GM12872 (cell line): ENCODE measurements around the gene SLC25A23.

Experiments
- TF ChIP-seq, protein P1 (sequence below): IDR thresholded peaks from 3 replicates; pipeline ENCODE4 v1.5.1; 2011; ENCODE audit warnings: low read depth, mild to moderate bottlenecking, low read length, moderate library complexity; ENCODE audit not compliant: insufficient read depth

The SLC25A23 gene

DNA sequence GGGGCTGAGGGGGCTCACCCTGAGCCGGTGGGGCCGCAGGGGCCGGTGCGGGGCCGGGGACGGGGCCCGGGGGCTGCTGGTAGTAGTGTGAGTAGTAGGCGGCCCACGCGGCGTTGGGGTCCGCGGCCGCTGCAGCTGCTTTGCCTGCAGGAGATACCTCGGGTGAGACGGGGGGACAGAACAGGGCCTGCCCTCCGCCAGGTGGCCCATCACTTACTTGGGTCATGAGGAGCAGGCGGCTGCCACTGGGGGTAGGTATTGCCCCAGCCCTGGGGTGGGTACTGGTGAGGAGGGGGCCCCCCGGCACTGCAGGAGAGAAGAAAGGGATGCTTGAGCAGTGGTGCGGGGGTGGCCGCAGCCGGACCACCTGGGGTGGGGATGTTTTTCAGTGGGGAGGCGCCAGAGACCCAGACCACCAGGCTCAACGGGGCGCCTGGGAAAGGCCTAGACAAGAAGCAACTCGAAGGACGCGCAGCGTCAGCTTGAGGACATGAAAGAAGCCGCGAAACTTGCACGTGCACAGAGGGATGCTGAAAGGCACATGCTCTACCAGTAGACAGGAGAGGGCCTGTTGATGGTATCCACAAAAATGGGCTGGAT is 43.9 kb downstream of the SLC25A23 start:
- TF ChIP-seq, protein P1, sequence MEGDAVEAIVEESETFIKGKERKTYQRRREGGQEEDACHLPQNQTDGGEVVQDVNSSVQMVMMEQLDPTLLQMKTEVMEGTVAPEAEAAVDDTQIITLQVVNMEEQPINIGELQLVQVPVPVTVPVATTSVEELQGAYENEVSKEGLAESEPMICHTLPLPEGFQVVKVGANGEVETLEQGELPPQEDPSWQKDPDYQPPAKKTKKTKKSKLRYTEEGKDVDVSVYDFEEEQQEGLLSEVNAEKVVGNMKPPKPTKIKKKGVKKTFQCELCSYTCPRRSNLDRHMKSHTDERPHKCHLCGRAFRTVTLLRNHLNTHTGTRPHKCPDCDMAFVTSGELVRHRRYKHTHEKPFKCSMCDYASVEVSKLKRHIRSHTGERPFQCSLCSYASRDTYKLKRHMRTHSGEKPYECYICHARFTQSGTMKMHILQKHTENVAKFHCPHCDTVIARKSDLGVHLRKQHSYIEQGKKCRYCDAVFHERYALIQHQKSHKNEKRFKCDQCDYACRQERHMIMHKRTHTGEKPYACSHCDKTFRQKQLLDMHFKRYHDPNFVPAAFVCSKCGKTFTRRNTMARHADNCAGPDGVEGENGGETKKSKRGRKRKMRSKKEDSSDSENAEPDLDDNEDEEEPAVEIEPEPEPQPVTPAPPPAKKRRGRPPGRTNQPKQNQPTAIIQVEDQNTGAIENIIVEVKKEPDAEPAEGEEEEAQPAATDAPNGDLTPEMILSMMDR, result no peak

DNA sequence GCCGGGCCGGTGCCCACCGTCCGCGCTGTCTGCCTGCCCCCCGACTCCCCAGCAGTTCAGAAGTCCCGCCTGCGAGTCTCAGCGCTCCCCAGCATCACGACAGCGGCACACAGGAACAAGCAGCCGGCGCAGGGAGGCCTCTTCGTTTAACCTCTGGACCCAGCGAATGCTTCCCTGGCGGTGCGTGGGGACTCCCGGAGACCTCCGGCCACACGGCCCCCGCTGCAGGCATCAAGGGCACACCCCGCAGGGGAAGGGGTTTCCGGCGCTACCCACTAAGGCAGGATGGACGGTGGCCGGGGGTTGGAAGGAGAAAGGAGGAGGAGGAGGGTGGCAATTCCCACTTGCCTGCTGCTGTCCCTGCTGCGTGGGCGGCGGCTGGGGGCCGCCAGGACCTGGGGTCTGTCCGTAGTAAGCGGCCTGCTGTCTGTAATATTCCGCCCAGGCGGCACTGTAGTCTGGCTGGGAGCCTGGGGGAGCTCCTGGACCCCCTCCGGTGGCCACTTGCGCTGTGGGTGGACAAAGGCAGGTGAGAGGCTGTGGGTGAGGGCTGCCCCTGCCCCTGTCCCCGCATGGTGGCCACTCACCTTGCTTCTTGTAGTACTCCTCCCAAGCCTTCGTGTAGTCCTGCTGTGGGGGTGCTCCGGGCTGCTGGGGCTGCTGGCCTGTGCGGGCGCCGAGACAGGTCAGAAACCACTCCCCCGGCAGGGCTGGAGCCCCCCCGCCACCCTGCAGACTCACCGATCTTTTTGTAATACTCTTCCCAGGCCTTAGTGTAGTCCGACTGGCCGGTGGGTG is 44.6 kb downstream of the SLC25A23 start:
- TF ChIP-seq, protein P1, result no peak

DNA sequence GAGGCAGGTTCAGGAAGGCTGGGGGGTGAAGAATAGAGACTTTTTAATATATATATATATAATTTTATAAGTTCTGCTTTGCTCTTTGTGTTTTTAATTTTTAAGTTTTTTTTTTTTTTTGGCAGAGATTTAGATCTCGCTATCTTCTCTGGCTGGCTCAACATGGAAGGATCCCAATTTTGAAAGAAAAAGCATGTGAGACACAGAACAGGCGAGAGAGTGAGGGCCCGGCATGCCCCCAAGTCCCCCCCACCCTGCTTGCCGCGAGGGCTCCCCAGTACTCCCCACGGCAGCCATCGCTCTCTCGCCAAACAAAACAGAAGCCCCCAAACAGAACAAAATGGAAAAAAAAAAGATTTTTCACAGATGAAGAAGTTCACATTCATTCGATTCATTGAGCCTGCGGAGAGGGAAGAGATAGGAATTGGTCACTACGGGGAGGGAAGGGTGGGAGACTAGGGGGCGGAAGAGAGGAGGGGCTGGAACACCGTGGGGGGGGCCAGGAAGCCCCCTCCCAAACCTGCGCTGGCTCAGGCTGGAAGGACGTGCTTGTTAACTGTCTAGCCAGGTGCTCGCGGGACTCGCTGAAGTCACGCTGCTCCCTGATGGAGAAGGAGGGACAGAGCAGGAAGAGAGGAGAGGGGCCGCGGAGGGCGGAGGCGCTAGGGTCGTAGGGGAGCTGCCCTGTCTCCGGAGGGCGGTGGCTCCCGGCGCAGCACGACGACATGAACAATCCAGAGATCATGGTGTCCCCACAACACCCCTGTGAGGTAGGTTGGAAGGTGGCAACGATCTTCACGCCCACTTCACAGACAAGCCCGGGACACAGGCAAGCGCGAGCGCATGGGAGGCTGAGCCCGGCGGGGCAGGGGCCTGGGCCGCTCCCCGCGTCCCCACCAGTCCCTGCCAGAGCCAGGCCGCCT is 45.6 kb downstream of the SLC25A23 start:
- TF ChIP-seq, protein P1, result no peak

DNA sequence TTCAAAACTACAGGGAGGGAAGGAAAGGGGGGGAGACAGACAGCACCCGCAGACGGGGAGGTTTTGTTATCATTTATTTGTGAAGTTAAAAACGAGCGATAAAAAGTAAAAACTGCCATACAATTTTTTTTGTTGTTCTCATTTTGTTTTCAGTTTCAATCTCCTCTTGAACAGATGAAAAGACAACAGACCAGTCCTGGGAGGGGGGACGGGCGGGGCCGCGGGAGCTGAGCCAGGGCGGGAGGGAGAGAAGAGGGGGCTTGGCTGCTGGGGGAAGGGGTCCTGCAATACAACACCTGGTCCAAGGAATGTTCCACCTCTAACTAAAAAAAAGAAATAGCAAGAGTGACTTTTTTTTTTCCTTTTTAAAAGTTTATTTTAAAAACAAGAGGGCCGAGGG is 46.3 kb downstream of the SLC25A23 start:
- TF ChIP-seq, protein P1, result no peak

DNA sequence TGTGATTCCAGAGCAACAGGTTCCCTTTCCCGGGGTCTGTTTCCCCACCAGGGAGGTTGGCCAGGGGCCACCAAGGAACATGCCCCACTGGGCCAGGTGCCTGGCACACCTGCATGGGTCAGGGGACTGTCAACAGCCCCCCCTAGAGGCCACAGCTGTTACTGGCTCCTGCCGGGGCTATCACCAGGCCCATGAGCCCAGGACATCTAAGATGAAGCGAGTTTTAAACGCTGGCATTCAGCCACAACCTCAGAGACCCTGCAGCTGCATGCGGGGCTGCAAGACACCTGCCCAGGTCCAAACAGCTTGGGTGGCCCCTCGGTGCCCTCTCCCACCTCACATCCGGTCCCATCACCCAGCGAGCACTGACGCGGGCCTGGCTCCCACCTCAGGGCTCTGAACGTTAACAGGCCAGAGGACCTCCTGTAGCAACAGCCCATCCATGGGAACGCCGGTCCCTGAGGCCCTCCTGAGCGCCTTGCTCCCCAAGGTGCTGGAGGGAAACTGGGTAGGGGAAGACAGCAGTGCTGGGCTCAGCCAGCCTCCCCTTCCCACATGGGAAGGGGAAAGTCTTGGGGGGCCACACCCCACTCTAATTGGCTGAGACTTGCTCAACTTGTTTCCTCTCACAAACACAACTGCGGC is 47.0 kb downstream of the SLC25A23 start:
- TF ChIP-seq, protein P1, result peak; percentile 81

DNA sequence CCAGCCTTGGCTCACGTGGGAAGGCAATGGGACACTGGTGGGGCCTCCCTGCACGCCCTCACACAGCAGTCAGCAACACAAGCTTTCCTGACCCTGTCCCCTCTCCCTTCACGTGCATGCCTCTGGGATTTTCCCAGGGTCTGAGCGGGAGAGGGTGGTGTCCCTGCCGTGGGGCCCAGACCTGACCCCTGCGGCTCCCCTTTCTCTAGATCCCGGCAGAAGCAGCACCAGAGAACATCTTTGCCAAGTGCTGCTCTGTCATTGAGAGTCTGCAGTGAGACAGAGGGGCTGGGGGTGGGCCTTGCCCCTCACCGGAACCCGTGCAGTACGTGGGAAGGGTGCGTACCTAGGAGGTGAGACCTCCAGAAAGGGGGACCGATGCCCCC is 47.5 kb downstream of the SLC25A23 start:
- TF ChIP-seq, protein P1, result no peak

DNA sequence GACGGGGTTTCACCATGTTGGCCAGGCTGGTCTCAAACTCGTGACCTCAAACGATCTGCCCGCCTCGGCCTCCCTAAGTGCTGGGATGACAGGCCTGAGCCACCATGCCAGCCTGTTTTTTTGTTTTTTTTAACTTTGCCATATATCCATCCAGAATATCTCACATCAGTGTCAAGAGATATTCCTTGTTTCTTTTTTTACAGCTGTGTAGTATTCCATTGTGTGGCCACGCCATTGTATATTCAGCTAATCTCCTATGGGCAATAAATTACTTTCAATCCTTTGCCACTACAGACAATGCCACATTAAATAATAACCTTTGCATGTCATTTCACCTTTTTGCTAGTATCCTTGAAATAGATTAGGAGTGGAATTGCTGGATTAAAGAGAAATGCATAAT is 50.2 kb downstream of the SLC25A23 start:
- TF ChIP-seq, protein P1, result no peak
